OCI-LY7 (cell line): Measurements from ENCODE around the gene PA2G4. TPM values are rescaled to one million over a fixed set of nuclear protein-coding genes. Genes with fewer than 3 reads are reported as not detected.

Experiments
- BruUV-seq: library from RNA; stranded (reverse); fragments of 400-500 nt; replicated peaks from 2 replicates; lab custom pipeline; 2021; lab: Mats Ljungman, UMichigan
- CTCF ChIA-PET: fragments of 300-600 bp; sonication (Branson Sonifier 250); formaldehyde crosslinking; loops from one replicate; lab custom pipeline; 2022; ENCODE audit warnings: antibody characterized with exemption; ENCODE audit not compliant: unreplicated experiment; lab: Charles Lee
- POLR2A ChIA-PET: fragments of 300-600 bp; sonication (Branson Sonifier 250); formaldehyde crosslinking; loops from one replicate; lab custom pipeline; 2022; ENCODE audit warnings: antibody characterized with exemption; lab: Charles Lee
- DNase-seq: peaks from one replicate; pipeline ENCODE4 v3.0.0-alpha.2; 2015; ENCODE audit warnings: low spot score
- H2AFZ ChIP-seq: fragments of 200-600 bp; sonication (generic), shearing (Covaris generic); 2 replicates; pipeline ENCODE4 v1.6.1; 2014; ENCODE audit warnings: mild to moderate bottlenecking, antibody characterized with exemption, low read length, moderate library complexity
- H3K27ac ChIP-seq: fragments of 200-600 bp; sonication (generic); 2 replicates; pipeline ENCODE4 v1.5.1; 2014; ENCODE audit warnings: mixed run types, low read depth, mild to moderate bottlenecking, moderate library complexity, low read length, inconsistent platforms; ENCODE audit not compliant: poor library complexity, severe bottlenecking
- H3K36me3 ChIP-seq: fragments of 200-600 bp; sonication (generic); 2 replicates; pipeline ENCODE4 v1.6.1; 2014; ENCODE audit warnings: mild to moderate bottlenecking, antibody characterized with exemption, low read length, moderate library complexity, mixed read lengths; ENCODE audit not compliant: insufficient read depth
- H3K4me1 ChIP-seq: fragments of 200-600 bp; sonication (generic); 2 replicates; pipeline ENCODE4 v1.5.1; 2014; ENCODE audit warnings: mild to moderate bottlenecking, low read length; ENCODE audit not compliant: insufficient read depth, poor library complexity, severe bottlenecking
- H3K4me2 ChIP-seq: fragments of 200-600 bp; sonication (generic); 2 replicates; pipeline ENCODE4 v1.6.1; 2014; ENCODE audit warnings: mild to moderate bottlenecking, low read length
- H3K4me3 ChIP-seq: fragments of 200-600 bp; sonication (generic); 2 replicates; pipeline ENCODE4 v1.5.1; 2014; ENCODE audit warnings: mild to moderate bottlenecking, low read depth, low read length; ENCODE audit not compliant: poor library complexity, severe bottlenecking
- H3K79me2 ChIP-seq: fragments of 200-600 bp; sonication (generic); 2 replicates; pipeline ENCODE4 v1.6.1; 2016; ENCODE audit warnings: low read depth, mild to moderate bottlenecking, low read length, moderate library complexity, mixed read lengths; ENCODE audit not compliant: insufficient read depth
- H3K9me2 ChIP-seq: fragments of 200-600 bp; sonication (generic); 2 replicates; pipeline ENCODE4 v1.6.1; 2016; ENCODE audit warnings: mild to moderate bottlenecking, low read length, mixed read lengths; ENCODE audit not compliant: insufficient read depth
- H3K9me3 ChIP-seq: fragments of 200-600 bp; sonication (generic); 2 replicates; pipeline ENCODE4 v1.6.1; 2014; ENCODE audit warnings: mild to moderate bottlenecking, mixed run types, low read length, mixed read lengths
- H4K20me1 ChIP-seq: fragments of 200-600 bp; sonication (generic); 2 replicates; pipeline ENCODE4 v1.6.1; 2014; ENCODE audit warnings: mild to moderate bottlenecking, antibody characterized with exemption, low read length, moderate library complexity, mixed read lengths; ENCODE audit not compliant: insufficient read depth
- EZH2phosphoT487 ChIP-seq: fragments of 200-600 bp; sonication (generic); IDR thresholded peaks from 2 replicates; pipeline ENCODE4 v1.6.1; 2018; ENCODE audit warnings: low read depth, borderline replicate concordance, mild to moderate bottlenecking, mixed run types, antibody characterized with exemption, low read length, moderate library complexity, mixed read lengths
- intact Hi-C: fragments of 100-400 bp; cut with micrococcal nuclease; formaldehyde crosslinking; loops from one replicate; pipeline ENCODE4 v1.10.0; 2022; ENCODE audit not compliant: unreplicated experiment
- total RNA-seq, 2 experiments: library from RNA; depleted of rRNA in 1 of 2; stranded (reverse); fragments of >200 nt in 1 of 2; shearing (Covaris generic) in 1 of 2; gene quantifications; 2 replicates each; pipeline ENCODE4 v1.2.3, GENCODE V29; 2014 to 2022
- TF ChIP-seq, protein P1 (sequence below): fragments of 200-600 bp; sonication (generic); conservative IDR thresholded peaks from 2 replicates; pipeline ENCODE4 v1.5.1; 2014; ENCODE audit warnings: mild to moderate bottlenecking, antibody characterized with exemption, low read length, moderate library complexity, mixed read lengths

PA2G4 gene
- total RNA-seq, 2 experiments from 2014 or later, result 289 to 358 TPM

DNA sequence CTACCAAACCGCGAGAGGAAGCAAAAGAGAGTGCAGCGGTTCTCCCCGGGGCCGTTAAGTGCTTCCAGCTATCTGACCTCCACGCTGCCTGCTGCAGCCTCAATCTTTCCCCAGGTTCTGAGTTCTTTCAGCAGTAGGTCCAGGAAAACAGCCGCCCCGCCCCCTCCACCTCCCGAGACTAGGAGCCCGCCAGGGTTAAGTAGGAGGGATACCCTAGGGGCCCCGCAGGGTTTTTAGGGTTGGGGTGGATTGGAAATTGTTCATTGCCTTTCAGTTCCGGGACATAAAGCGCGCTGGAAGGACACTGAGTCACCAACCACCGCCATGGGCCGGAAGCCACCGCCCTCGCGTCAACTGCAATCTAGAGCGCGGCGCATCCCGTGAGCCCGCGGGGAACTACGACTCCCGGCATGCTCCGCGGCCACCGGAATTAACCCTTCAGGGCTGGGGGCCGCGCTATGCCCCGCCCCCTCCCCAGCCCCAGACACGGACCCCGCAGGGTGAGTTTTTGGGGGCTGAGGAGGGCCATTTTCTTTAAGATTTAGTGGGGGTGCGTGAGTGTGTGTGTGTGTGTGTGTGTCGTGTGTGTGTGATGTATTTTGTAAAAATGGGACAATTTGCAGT, 47.9 kb downstream of the PA2G4 start, which contains the start of gene MYL6B:
Gene MYL6B (plus strand): TSS at position 456 of the 624 bp plus-strand sequence. CDS start 1,332 bp downstream, outside the sequence.
- intact Hi-C loops, result loop anchor here (1.0 kb wide), 2 partner anchors 26 to 33 kb away; no protein-coding TSS in a partner anchor
- peaks cover 12% of the 10 kb centered on the region; the same call in 1 of the 2 replicates for H3K36me3 ChIP-seq
- TF ChIP-seq, protein P1, sequence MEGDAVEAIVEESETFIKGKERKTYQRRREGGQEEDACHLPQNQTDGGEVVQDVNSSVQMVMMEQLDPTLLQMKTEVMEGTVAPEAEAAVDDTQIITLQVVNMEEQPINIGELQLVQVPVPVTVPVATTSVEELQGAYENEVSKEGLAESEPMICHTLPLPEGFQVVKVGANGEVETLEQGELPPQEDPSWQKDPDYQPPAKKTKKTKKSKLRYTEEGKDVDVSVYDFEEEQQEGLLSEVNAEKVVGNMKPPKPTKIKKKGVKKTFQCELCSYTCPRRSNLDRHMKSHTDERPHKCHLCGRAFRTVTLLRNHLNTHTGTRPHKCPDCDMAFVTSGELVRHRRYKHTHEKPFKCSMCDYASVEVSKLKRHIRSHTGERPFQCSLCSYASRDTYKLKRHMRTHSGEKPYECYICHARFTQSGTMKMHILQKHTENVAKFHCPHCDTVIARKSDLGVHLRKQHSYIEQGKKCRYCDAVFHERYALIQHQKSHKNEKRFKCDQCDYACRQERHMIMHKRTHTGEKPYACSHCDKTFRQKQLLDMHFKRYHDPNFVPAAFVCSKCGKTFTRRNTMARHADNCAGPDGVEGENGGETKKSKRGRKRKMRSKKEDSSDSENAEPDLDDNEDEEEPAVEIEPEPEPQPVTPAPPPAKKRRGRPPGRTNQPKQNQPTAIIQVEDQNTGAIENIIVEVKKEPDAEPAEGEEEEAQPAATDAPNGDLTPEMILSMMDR, result no peak
- no peak for TF ChIP-seq EZH2phosphoT487
- peaks cover 11% of the 10 kb centered on the region; the same call in 1 of the 2 replicates for H3K79me2 ChIP-seq
- H2AFZ ChIP-seq, result peak within 1 kb of the TSS; percentile 75; the same call in 1 of the 2 replicates
- POLR2A ChIA-PET, result interaction anchor here (0.6 to 1.9 kb wide), 8 partner anchors 13 to 114 kb away, joined by 3 to 13 read pairs (median 3); partner anchors contain the start of genes ESYT1 and ZC3H10
- H3K9me3 ChIP-seq, result no peaks in the 10 kb centered on the region
- peak within 1 kb of the TSS; percentile 95 for H3K4me2 ChIP-seq
- TSS peak; percentile 80 for BruUV-seq
- CTCF ChIA-PET, result no interaction called here
- peak; percentile 95 for DNase-seq
- H3K4me3 ChIP-seq, result peak within 1 kb of the TSS; percentile 77
- H3K27ac ChIP-seq, result peak within 1 kb of the TSS; percentile 87
- no peaks in the 10 kb centered on the region for H3K9me2 ChIP-seq
- H4K20me1 ChIP-seq, result no peaks in the 10 kb centered on the region
- H3K4me1 ChIP-seq, result peaks cover 34% of the 10 kb centered on the region

DNA sequence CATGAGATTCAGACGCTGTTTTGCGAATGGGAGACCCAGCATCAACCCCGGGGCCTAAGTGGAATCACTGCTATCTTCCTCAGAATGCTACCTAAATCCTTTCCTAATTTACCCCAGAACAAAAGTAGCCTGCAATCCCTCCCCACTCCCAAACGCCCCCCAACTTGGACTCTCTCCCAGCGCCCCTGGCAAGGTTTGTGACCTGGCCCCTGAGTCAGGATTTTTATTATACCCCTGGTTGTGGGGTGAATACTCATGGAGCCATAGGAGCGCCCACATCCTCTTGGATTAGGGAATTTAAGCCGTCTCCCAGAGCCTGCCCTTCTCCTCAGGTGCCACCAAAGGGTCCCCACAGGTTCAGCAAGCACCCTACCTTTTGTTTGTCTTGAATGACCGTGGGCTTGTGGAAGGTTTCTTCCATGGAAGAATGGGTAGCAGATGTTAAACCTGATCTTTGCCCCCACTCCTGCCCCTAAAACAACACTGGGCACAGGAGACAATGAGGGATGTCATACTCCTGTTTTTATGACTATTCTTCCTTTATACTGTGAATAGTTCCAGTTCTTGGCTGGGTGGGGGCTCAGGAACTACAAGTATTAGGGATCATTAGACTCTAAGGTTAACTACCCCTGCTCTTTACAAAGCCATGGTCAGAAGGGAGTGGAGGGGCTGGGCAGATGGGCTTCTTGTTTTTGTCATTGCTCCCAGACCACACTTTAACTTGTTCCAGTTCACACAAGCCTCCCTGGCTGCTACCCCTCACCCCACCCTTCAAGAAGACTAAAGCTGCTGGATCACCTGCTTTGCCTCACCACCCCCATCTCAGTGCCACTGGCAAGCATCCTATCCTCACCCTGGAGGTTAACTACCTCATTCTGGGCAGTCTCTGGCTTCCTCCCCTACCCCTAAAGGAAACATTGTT, 48.7 kb downstream of the PA2G4 start:
- Histone ChIP-seq H3K4me3 (peak overlapping the region; percentile 77), H2AFZ (peak overlapping the region; percentile 75; the same call in 1 of the 2 replicates), H3K9me2 (no peaks in the 10 kb centered on the region), H3K79me2 (peaks cover 11% of the 10 kb centered on the region; the same call in 1 of the 2 replicates), H3K36me3 (peaks cover 12% of the 10 kb centered on the region; the same call in 1 of the 2 replicates), H4K20me1 (no peaks in the 10 kb centered on the region), H3K27ac (peak overlapping the region; percentile 87), H3K4me1 (peaks cover 36% of the 10 kb centered on the region), H3K4me2 (peak overlapping the region; percentile 95), H3K9me3 (no peaks in the 10 kb centered on the region)
- CTCF ChIA-PET, result no interaction called here
- DNase-seq, result peak; percentile 22
- no TSS peak for BruUV-seq
- intact Hi-C loops, result loop anchor here (1.0 kb wide), 2 partner anchors 27 to 34 kb away; no protein-coding TSS in a partner anchor
- POLR2A ChIA-PET, result interaction anchor here (1.4 kb wide), 1 partner anchor 25 kb away, joined by 4 read pairs; the partner anchor contains the start of gene ESYT1
- TF ChIP-seq, protein P1, result no peak
